Neutrophil (primary cell): ENCODE measurements around the gene BRPF3.

ENCODE experiments used
- H3K27ac ChIP-seq: fragments of 200-600 bp; sonication (generic); 2 replicates; pipeline ENCODE4 v1.5.1; 2016; ENCODE audit warnings: mild to moderate bottlenecking, moderate library complexity
- H3K27me3 ChIP-seq: fragments of 200-600 bp; sonication (generic); 2 replicates; pipeline ENCODE4 v1.6.0; 2016; ENCODE audit warnings: mild to moderate bottlenecking
- H3K36me3 ChIP-seq: fragments of 200-600 bp; sonication (generic); 2 replicates; pipeline ENCODE4 v1.5.1; 2017
- H3K4me1 ChIP-seq, 2 experiments: fragments of 200-600 bp in 1 of 2; sonication (generic) in 1 of 2; 1 replicate in 1 of 2; 2 replicates in 1 of 2; pipeline versions ENCODE4 v1.5.1 to v1.6.1; 2013 to 2016; ENCODE audit warnings: low read depth in 1 of 2, low read length in 1 of 2, mild to moderate bottlenecking in 1 of 2, moderate library complexity in 1 of 2; ENCODE audit not compliant: control insufficient read depth in 1 of 2, insufficient read depth in 1 of 2
- H3K4me3 ChIP-seq, 2 experiments: fragments of 200-600 bp in 1 of 2; sonication (generic) in 1 of 2; 1 replicate in 1 of 2; 2 replicates in 1 of 2; pipeline ENCODE4 v1.5.1; 2013 to 2016; ENCODE audit warnings: low read depth in 1 of 2, low read length in 1 of 2, mild to moderate bottlenecking in 1 of 2, moderate library complexity in 1 of 2
- H3K9me3 ChIP-seq: fragments of 200-600 bp; sonication (generic); 2 replicates; pipeline ENCODE4 v1.5.1; 2016
- TF ChIP-seq, protein P1 (sequence below): fragments of 200-600 bp; sonication (generic); IDR thresholded peaks from 2 replicates; pipeline ENCODE4 v1.5.1; 2016; ENCODE audit warnings: antibody characterized with exemption

BRPF3 gene

DNA sequence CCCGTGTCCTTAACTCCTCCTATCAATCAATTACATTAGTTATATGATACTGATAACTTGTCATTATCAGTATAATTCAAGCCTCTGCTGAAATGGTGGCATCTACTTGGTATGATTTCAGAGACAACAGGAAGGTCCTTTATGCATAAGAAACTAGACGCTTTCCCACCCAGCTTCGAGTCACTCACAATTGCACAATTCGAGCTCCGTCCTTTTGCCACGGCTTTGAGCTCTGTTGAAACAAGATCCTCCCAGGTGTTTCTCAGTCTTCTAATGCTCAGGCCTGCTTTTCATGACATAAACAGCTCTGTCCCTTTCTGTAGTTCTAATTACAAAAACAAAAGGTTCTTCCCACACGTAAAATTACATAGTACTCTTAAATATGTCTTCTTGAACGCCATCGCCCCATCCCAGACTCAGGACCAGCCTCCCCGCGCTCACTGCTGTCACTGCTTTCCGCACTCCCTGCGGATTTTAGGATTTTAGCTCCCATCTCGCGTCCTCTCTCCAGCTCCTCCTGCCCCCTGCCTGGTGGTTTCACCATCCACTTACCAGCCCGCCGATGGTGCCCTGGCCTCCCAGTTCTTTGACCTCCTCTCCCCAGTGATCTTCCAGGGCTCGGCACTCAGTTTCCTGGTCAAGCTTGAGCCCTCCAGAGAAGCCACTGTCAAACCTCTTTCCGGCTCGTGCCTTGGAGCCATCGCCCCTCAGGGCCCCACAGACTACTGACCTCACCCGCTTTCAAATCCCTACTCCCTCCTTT is 50.1 kb downstream of the BRPF3 start:
- Histone ChIP-seq H3K9me3 (no peaks in the 10 kb centered on the region), H3K27me3 (no peaks in the 10 kb centered on the region), H3K27ac (peak overlapping the region; percentile 96), H3K36me3 (peaks cover 7% of the 10 kb centered on the region), H3K4me1 (peaks cover 62 to 67% of the 10 kb centered on the region in 2 experiments), H3K4me3 (peak overlapping the region; percentile 40 to 59)
- TF ChIP-seq, protein P1, sequence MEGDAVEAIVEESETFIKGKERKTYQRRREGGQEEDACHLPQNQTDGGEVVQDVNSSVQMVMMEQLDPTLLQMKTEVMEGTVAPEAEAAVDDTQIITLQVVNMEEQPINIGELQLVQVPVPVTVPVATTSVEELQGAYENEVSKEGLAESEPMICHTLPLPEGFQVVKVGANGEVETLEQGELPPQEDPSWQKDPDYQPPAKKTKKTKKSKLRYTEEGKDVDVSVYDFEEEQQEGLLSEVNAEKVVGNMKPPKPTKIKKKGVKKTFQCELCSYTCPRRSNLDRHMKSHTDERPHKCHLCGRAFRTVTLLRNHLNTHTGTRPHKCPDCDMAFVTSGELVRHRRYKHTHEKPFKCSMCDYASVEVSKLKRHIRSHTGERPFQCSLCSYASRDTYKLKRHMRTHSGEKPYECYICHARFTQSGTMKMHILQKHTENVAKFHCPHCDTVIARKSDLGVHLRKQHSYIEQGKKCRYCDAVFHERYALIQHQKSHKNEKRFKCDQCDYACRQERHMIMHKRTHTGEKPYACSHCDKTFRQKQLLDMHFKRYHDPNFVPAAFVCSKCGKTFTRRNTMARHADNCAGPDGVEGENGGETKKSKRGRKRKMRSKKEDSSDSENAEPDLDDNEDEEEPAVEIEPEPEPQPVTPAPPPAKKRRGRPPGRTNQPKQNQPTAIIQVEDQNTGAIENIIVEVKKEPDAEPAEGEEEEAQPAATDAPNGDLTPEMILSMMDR, result no peak

DNA sequence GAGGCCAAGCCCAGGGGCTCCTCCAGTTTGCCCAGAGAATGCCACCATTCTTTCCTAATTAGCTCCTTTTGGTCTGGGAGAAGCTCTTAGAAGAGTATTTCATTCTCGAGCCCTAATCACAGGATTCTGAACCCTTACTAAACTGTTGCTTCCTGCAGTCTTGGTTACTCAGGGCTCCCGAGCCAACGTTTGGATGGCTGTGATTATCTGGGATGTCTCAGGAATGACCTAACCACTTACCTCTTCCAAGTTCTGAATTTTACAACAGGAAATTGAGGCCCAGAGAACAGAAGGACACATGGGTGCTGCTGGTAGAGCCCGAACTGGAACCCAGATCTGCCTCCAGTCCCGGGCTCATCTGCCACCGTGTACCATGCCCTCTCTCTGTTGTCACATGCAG is 51.1 kb downstream of the BRPF3 start:
- Histone ChIP-seq H3K4me3 (peak overlapping the region; percentile 40 to 59), H3K36me3 (peaks cover 7% of the 10 kb centered on the region), H3K4me1 (peaks cover 53 to 58% of the 10 kb centered on the region in 2 experiments), H3K27ac (peak overlapping the region; percentile 96), H3K27me3 (no peaks in the 10 kb centered on the region), H3K9me3 (no peaks in the 10 kb centered on the region)
- TF ChIP-seq, protein P1, result no peak

DNA sequence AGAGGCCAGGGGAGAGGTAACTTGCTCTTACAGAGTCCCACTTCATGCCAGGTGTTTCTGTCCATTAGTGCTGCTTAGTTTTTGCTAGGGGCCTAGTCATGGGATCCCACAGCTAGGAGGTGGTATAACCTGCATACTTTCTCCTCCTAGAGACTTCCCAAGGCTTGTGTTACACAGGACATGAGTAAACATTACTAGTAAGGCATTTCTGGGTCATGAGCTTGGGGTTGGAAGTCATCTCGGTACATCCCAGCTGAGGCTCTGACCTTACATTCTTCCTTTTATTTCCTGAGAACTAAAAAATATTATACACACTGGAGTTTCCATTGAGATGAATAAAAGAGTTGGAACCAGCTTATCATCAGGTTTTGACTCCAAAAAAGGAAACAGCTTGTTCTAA is 52.4 kb downstream of the BRPF3 start:
- peak overlapping the region in 1 of 2 experiments; percentile 59 for H3K4me3 ChIP-seq
- H3K4me1 ChIP-seq, result peaks cover 53 to 58% of the 10 kb centered on the region in 2 experiments
- TF ChIP-seq, protein P1, result no peak
- peaks cover 7% of the 10 kb centered on the region for H3K36me3 ChIP-seq
- no peaks in the 10 kb centered on the region for H3K27me3 ChIP-seq
- no peaks in the 10 kb centered on the region for H3K9me3 ChIP-seq
- H3K27ac ChIP-seq, result peak overlapping the region; percentile 96

DNA sequence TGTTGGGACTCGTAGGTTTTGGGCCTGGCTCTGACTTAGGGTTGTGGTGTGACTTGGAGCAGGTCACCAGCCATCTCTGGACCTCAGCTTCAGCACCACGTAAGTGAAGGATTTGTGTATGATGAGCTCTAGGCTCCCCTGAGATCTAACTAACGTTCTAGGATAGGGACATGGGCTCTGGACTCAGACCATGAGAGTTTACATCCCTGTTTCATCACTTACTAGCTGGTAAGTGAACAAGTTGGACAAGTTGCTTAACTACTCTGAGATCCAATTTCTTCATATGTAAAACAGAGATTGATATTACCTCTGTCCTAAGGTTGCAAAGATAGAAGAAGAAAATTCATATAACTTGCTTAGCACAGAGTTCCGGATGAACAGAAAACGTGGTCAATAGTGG is 53.0 kb downstream of the BRPF3 start:
- H3K36me3 ChIP-seq, result peaks cover 4% of the 10 kb centered on the region
- H3K9me3 ChIP-seq, result no peaks in the 10 kb centered on the region
- H3K27ac ChIP-seq, result peak overlapping the region; percentile 96
- peaks cover 52 to 56% of the 10 kb centered on the region in 2 experiments for H3K4me1 ChIP-seq
- no peak overlapping the region for H3K4me3 ChIP-seq
- no peaks in the 10 kb centered on the region for H3K27me3 ChIP-seq
- TF ChIP-seq, protein P1, result no peak

DNA sequence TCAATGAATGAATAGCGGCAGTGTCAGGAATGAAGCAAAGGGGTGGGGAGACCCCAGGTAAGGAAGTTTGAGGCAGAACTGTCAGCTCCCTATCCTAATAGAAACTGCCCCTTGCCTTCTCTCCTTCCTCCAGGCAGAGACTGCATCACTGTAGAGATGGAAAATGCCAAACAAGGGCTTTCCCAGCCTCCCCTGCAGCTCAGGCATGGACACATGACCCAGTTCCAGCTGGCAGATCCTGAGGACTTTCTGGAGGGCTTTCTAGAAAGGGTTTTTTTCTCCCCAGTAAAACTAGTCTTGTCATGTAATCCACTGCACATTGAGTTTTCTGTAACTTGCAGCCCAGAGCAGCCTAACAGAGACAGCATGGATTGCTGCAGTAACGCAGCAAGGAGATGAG is 55.5 kb downstream of the BRPF3 start:
- H3K4me3 ChIP-seq, result no peak overlapping the region
- TF ChIP-seq, protein P1, result no peak
- no peaks in the 10 kb centered on the region for H3K27me3 ChIP-seq
- H3K9me3 ChIP-seq, result no peaks in the 10 kb centered on the region
- no peak overlapping the region for H3K27ac ChIP-seq
- H3K36me3 ChIP-seq, result no peaks in the 10 kb centered on the region
- peaks cover 27 to 31% of the 10 kb centered on the region in 2 experiments for H3K4me1 ChIP-seq
